NCI-H345 (cell line): ENCODE data around the gene KLHL3.

Source experiments
- DNase-seq: peaks from one replicate; lab custom pipeline; 2025; lab: John Stamatoyannopoulos, UW

Gene KLHL3

DNA sequence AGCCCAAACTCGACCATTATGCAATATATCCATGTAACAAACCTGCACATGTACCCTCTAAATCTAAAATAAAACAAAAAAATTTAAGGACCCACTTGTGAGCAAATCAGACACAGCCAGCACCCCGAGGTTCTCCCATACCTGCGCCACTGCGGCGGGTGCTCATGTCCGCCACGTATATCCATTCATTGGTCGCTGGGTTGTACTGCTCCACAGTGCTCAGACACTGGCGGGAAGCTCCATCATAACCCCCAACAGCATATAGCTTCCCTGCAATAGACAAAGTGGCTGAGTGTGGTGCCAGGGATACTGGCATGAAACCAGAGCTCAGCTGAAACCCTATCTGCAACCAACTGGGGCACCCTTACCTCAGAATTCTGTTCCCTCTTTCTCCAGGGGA is 102.0 kb downstream of the KLHL3 start:
- DNase-seq = no peak

DNA sequence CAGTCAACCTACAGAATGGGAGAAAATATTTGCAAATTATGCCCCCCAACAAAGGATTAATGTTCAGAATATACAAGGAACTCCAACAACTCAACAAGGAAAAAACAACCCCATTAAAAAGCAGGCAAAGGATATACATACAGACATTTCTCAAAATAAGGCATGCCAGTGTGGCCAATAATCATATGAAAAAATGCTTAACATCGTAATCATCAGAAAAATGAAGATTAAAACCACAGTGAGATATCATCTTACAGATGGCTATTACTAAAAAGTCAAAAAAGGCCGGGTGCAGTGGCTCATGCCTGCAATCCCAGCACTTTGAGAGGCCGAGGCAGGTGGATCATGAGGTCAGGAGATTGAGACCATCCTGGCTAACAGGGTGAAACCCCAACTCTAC is 103.2 kb downstream of the KLHL3 start:
- DNase-seq = no peak

DNA sequence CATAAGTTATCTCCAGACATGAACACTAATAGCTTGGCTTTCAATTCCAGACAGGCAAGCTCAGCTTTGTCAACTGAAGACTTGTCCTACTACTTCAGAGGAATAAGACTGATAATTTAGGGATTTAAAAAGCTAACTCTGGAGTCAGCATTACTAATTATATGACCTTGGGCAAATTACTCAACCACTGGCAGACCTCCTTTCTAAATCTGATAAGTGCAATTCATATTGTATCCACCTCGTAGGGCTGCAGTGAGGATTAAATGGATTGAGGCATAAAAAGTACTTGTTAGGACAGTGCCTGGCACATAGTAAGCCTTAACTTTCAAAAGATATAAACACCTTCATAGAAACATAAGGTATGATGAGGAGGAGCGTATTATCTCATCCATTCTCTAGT is 104.4 kb downstream of the KLHL3 start:
- DNase-seq = no peak

DNA sequence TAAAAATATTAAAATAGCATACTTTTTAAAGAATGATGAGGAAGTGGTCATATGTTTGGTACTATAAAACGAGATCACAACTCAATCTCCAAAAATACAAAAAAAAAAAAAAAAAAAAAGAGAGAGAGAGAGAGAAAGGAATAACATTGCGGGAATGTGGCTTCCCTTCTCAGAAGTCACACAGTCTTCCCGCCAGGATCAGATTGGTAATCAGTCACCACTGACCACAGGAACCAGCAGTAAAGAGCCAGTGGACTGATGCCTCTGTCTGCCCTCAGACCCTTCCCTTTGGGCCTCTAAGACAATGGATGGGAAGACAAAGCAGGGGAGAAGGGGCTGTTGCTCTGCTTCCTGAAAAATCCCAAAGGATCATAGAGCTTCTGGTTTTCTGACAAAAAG is 104.9 kb downstream of the KLHL3 start:
- no peak for DNase-seq

- DNase-seq = no peak
Observed at GRCh38 chr5:137630216-137630971, 105.5 kb downstream of the KLHL3 start.

DNA sequence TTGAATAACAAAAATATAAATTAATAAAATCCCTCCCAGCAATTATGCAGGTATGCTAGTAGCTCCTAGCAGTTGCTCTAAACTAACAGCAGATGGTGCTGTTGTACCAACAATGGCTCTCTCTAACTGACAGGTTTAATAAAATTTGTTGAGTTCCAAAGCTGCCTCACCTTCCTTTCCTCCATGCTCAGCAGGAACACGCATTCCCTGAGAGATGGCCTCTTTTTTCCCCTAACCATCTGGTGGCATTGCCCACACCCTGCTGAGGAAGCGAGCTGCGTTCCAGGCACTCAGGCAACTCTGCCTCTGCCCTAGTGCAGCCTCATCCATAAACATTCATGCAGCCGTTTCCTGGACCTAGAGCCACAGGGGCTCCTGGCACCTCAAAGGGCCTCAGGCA is 106.2 kb downstream of the KLHL3 start:
- peak; percentile 62 for DNase-seq

GRCh38 chr5:137627706-137628105 is 108.2 kb downstream of the KLHL3 start:
- DNase-seq = no peak

DNA sequence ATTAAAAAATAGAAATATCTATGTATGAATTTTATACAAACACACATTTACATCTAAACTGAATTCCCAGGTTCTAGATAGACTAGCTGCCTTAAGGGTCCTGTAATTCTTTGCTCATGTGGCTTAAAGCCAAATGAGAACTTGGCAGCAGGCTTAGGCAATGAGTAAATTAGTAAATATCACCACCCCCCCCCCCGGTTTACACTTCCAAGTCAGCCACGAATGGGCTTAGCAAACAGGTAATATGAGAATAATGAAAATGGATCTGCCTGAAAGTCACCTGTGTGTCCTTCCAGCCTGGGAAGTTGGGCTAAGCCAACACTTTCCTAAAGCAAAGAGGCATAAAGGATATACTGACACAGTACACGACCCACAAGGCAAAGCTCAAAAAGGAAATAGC is 108.6 kb downstream of the KLHL3 start:
- DNase-seq = peak; percentile 78

GRCh38 chr5:137624786-137625349 is 111.0 kb downstream of the KLHL3 start:
- peak; percentile 69 for DNase-seq

DNA sequence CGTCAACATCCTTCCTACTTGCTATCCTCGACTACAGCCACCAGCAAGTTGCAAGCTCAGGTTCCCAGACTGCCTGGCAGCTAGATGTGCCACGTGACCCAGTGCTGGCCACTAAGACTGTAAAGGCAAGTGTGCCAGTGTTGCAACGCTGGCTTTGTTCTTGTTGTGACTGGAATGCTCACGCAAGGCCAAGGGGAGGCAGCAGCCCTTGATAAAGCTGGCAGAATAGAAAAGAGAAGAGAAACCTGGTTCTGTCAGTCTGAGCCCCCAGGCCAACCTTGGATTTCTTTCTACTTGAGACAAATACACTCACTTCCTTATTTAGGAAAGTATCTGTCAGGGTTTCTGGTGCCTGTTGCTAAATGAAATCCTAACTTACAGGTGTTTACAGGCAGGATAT is 113.0 kb downstream of the KLHL3 start:
- no peak for DNase-seq

DNA sequence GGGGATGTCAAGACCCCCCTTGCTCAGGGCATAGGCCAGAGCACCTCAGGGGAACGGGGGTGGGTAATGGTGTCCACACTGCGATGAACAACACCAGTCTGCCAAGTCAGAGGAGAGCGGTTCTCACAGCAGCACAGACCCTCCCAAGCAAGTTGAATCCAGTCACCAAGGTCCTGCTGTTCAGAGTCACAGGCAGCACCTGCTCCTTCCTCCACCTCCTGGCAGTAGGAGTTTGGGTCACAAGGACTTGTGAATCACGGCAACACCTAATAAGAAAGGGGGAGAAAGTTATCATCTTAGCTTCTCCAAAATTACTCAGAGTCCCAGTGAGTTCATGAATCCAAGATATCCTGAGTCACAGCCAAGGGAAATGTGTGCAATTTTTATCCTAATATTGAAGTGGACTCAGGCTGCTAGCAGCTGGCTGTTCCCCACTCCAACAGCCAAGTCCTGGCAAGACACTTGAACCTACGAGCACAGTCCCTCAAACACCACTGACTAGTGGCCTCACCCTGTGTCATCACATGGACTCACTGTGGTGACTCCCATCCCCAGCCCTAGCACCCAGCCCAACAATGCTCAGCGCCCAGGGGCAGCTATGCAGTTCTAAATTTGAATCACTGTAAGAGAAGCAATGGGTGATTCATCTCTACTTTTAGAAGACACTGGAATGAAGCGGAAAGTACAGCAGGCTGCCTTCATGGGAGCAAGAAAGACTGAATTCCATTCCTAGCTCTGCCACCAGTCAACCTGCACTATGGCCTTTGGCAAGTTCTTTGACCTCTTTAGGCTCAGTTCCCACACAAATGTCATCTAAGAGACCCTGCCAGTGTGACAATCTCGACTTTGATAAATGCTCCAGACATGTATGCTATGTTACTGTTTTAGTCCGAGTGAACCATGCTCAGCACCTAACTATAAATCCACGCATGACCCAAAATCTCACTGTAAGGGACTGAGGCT is 113.7 kb downstream of the KLHL3 start:
- no peak for DNase-seq

GRCh38 chr5:137621306-137621705 is 114.6 kb downstream of the KLHL3 start:
- DNase-seq = no peak

- peak; percentile 89 for DNase-seq
Observed at GRCh38 chr5:137619191-137619870, 116.6 kb downstream of the KLHL3 start.

DNA sequence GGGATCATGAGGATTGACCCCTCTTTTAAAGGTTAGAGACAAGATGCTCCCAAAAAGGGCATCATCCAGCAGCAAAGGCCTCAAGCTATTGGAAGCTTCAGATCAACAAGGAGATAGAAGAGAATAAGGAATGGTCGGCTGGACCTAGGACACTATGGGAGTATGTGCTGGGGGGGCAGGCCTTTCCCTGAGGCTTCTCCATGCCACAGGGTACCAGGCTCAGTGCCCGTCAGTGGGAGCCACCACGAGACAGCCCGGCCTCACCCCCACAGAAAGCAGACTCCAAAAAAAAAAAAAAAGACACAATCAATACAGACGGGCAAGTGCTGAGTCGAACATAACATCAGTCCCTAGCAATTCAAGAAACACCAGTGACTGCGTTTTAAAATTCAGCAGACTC is 117.4 kb downstream of the KLHL3 start:
- no peak for DNase-seq

- no peak for DNase-seq
Observed at GRCh38 chr5:137617528-137618205, 118.2 kb downstream of the KLHL3 start.

GRCh38 chr5:137616046-137616445 is 119.8 kb downstream of the KLHL3 start:
- DNase-seq = no peak

DNA sequence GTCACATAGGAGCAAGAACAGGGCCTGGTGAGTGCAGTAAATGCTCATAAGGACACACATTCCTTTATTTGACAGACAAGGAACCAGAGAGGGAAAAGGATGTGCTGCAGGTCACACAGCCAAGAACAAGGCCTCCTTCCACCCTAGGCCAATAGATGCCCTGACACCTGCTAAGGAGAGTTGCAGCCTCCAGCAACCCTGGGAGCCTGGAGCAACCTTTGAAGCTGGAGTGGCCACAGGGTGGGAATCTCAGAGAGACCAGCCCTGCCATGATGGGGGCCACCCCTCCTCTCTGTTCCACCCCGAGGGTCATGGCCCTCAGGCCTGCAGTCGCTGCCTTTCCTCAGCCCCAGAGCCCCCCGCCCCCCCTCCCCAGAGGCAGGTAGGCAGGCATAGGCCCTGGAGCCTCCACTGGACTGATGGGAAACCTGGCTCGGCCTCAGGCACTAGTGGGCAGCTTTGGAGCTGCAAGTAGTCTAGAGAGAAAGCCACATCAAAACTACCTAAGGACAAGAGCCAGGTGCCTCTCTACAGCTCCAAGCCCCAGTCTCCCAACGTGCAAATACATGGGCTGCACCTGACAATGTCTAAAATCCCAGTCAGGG is 120.6 kb downstream of the KLHL3 start:
- no peak for DNase-seq

GRCh38 chr5:137613554-137614265 is 122.2 kb downstream of the KLHL3 start:
- no peak for DNase-seq

GRCh38 chr5:137612576-137612975 is 123.3 kb downstream of the KLHL3 start:
- no peak for DNase-seq

GRCh38 chr5:137611794-137612435 is 124.0 kb downstream of the KLHL3 start:
- peak; percentile 22 for DNase-seq
